GM19025 (cell line): ENCODE measurements around the gene BFAR.
"Not testable (repeated sequence)": the region's sequence is repeated elsewhere in the genome, so short reads cannot be mapped to it uniquely, and the experiment has no call there.

ENCODE experiments used
- ATAC-seq: cut with Tn5 transposase; IDR thresholded peaks from one replicate; pipeline ENCODE4 v1.9.1; 2021; ENCODE audit warnings: mild to moderate bottlenecking, low read depth, moderate library complexity; ENCODE audit not compliant: unreplicated experiment

Gene BFAR

DNA sequence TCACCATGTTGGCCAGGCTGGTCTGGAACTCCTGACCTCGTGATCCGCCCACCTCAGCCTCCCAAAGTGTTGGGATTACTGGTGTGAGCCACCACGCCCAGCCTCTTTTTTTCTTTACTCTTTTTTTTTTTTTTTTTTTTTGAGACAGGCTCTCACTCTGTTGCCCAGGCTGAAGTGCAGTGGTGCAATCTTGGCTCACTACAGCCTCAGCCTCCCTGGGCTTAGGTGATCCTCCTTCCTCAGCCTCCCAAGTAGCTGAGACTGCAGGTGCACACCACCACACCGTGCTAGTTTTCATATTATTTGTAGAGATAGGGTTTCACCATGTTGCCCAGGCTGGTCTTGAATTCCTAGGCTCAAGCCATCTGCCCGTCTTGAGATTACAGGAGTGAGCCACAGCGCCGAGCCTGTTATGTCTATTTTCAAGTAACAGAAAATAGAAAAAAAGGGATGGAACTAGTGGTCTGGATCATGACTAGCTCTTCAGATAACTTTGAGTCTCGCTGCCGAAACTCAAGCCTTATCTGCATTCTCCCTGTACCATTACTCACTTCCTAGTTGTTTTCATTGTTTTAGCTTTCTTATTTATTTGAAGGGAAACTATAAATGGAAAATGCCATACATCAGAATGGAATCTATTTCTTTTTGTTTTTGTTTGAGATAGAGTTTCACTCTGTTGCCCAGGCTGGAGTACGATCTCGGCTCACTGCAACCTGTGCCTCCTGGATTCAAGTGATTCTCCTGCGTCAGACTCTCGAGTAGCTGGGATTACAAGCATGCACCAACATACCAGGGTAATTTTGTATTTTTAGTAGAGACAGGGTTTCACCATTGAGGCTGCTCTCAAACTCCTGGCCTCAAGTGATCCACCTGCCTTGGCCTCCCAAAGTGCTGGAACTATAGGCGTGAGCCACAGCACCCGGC, 53.4 kb downstream of the BFAR start:
- not testable (repeated sequence) for ATAC-seq

DNA sequence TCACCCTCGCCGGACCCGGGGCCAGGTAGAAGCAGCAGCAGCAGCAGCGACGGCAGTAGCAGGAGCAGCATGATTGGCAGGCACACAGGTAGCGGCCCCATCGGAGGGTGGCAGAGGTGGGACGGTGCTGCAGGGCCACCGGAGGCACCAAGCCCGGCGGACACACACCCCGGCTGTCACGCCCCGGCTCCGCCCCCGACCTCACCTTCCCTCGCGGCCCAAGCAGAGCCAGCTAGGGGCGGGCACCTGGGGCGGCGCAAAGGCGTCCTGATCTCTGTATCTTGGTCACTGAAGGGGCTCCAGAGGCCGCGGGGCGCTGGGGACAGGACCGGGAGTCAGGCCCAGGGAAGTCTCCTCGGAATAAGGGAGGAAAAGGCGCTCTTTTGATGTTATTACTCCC, 61.4 kb downstream of the BFAR start, which contains the start of gene PLA2G10:
Gene PLA2G10, minus strand, starts transcription at position 180 of the 400 bp plus-strand sequence. Its CDS starts 79 bp downstream, at position 101.
- ATAC-seq = not testable (repeated sequence)

DNA sequence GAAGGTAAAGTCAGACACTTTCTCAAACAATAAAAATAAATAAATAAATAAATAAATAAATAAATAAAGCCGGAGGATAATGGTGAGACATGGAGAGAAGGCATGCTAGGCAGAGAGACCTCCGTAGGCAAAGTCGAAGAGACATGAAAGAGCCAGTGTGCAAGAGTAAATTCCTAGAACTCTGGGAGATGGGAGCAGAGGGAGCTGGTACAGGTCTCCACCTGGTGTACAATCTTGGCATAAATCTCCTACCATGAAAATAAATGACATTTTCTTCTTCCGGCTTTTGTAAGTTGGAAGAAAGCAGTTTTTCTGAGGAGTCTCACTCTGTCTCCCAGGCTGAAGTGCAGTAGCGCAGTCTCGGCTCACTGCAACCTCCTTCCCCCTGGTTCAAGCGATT, 69.1 kb downstream of the BFAR start:
- ATAC-seq = not testable (repeated sequence)

DNA sequence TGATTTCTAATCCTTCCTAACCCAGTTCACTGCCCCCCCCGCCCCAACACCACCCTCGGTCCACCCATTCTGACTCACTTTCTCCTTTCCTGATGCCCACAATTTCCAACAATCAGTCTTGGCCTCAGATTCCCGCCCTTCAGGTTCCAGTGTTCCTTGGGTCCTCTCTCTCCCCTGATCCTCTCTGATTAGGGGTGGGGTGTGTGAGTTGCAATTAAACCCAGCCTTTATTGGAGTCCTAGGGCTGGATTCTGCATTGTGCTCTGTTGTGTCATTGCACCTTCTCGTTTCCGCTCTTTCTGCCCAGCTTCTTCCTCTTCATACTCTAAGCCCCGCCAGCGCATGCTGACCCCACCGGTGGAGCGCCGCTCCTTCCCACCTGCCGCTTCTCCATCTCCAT, 69.9 kb downstream of the BFAR start:
- not testable (repeated sequence) for ATAC-seq

DNA sequence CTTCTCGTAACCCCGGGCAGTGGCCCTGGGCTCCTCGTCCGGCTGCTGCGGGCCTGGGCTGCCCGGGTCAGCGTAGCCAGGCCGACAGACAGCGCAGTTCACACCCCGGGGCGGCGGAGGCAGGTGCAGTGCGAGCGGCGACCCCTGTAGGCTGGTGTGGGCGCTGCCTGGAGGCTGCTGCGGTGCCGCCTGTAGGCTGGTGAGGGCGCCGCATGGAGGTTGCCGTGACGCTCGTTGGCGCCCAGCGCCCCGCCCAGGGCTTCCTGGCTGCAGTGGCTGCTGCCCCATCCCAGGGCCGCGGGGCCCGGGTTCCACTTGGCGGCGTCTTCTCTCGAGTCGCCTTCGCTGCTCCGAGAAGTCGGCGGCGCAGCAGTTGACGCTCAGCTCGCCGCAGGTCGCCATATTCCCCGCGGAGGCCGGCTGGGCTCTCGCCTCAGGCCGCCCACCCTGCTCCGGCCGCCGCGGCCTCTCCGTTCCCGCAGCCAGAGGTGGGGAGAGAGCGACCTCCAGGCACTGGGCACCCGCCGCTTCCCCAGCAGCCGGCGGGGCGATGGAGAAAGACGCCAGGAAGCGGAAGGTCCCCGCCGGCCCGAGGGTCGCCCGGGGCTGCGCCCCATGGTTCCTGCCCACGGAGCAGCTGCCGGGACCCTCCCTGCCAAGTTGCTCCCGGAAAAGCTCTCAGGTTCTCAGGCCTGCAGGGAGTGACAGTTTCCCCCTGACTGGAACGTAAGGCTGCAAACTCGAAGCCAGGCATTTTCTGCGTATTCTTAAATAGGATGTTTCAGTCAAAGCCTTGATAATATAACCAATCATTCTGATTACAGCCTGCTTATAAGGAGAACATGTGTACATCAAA, 70.6 kb downstream of the BFAR start, which contains the start of gene NPIPA3:
Gene NPIPA3, plus strand, starts transcription at position 256 of the 856 bp plus-strand sequence. CDS start 5,533 bp downstream, outside the sequence.
- ATAC-seq = peak; percentile 99
